HG02642 (cell line): Measurements from ENCODE around the gene OBI1.
"Not testable (repeated sequence)": the region's sequence is repeated elsewhere in the genome, so short reads cannot be mapped to it uniquely, and the experiment has no call there.

ENCODE experiments used
- ATAC-seq: cut with Tn5 transposase; IDR thresholded peaks from one replicate; pipeline ENCODE4 v1.9.1; 2021; ENCODE audit warnings: mild to moderate bottlenecking; ENCODE audit not compliant: unreplicated experiment, poor library complexity

OBI1 gene

DNA sequence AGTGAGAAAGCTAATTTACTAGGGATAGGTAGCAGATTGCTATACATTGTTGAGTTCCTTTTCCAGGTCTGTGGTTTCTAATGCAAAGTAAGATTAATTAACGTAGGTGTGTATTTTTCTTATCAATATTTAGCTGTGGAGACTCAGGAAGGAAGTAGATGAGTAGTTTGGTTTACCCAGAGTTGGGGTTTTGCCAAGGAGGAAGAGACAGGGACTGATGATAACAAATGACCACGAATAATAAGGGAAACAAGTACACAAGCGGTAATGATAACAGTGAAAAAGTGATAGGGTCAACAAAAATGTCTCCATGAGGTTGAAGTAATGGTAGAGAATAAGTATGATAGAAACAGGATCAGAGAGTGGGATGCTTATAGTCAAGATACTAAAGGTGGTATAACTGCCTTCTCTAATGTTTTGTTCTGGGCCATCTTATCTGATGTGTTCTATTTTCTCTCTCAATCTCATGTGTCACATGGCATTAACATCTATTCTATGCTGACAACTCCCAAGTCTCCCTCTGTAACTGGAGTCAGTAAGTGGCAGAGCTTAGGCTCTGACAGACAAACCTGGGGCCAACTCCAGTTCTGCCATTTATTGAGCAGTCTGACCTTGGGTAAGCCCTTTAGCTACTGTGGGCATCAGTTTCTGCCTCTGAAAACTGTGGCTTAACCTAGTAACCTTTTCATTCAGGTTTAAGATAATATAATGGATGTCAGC lies 8.8 kb downstream of the OBI1 start:
- ATAC-seq = no peak

GRCh38 chr13:78647109-78647678 lies 11.8 kb downstream of the OBI1 start:
- not testable (repeated sequence) for ATAC-seq

- ATAC-seq = peak; percentile 66
These were observed 20.7 kb downstream of the OBI1 start for GRCh38 chr13:78638216-78638615.

GRCh38 chr13:78636495-78636894 lies 22.5 kb downstream of the OBI1 start:
- no peak for ATAC-seq

- no peak for ATAC-seq
These were observed 26.0 kb downstream of the OBI1 start for GRCh38 chr13:78632996-78633395.

DNA sequence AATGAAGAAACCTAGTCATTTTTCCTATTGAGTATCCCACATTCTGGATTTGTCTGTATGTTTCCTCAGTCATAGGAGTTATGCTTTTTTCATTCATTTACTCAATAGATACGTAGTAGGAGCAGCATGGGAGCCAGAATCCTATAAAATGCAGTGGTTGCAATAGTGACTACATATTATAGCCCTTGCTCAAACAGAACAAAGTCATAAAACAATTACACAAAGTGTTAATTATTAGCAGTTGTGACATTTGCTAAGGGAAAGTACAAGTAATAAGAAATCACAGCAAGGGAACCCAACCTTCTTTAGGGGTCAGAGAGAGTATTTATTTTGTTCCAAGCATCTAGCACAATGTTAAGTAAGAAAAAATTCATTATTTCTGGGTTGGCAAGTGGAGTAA lies 27.9 kb downstream of the OBI1 start:
- no peak for ATAC-seq

DNA sequence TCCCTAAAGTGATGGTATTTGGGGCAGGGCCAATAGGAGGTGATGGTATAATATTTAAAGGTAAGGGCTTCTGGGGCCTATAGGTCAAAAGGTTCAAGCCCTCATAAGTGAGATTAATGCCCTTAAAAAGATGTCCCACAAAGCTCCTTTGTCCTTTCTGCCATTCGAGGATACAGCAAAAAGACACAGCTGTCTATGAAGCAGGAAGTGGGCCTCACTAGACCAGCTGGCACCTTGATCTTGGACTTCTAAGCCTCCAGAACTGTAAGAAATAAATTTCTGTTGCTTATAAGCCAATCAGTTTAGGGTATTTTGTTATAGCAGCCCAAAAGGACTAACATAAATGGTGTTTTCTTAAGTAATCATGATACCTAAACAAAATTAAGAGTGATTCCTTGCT lies 28.4 kb downstream of the OBI1 start:
- ATAC-seq = no peak

- no peak for ATAC-seq
These were observed 33.6 kb downstream of the OBI1 start for GRCh38 chr13:78625384-78625783.

DNA sequence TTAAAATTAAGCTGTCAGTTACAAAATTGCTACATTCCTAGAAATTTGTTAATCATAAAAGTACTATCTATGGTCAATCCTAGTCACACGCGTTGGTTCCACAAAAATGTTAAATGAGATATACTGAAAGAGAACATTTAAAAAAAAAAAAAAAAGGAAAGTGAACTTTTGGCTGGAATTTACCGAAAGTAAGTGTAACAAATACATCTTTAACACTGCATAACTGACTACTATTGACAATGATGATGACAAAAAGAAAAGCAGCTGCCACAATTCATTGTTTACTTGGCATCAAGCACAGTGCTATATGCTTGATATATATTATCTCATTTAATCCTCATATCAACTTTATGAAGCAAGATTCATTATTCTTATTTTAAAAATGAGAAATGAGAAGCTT lies 35.8 kb downstream of the OBI1 start:
- no peak for ATAC-seq

GRCh38 chr13:78620936-78621470 lies 38.0 kb downstream of the OBI1 start:
- ATAC-seq = no peak

- no peak for ATAC-seq
These were observed 40.5 kb downstream of the OBI1 start for GRCh38 chr13:78618411-78618810.

DNA sequence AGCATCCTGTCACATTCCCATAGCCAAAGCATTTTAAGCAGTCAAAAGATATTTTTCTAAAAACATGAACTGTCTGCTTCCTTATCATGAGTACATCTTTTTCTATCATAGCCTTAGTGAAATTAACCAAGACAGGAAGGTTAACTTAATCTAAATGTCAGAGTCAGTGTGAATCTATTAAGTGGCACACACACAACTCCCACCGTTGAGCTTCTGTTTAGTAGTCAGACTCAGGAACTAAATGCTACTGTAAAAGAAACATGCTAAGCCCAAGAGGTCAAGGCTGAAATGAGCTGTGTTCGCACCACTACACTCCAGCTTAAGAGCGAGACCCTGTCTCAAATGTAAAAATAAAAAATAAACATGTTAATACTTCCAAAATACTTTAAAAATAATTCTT lies 47.9 kb downstream of the OBI1 start:
- no peak for ATAC-seq

DNA sequence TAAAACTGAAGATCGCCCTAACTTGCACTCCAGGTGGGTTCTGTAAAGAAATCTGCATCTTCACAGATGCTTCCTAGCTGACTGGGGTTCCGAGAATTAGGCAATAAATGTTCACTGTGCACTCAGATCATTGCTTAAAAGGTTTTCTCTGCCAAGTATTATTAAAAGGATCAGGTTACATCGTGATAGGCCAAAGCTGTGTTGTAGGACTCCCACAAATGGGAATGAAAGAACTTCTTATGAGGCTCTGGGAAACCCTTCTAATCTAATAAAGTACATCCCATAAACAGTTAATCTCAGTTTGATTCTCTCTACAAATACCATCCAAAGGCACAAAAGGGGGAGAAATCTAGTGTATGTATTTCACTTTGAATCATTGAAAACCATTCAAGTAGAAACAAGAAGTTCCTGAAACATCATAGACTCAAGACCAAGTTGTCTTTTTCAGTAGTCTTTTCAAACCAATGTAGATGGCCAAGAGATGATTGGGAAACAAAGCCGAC lies 48.5 kb downstream of the OBI1 start:
- ATAC-seq = no peak

GRCh38 chr13:78609464-78610205 lies 49.3 kb downstream of the OBI1 start:
- peak; percentile 35 for ATAC-seq

- peak; percentile 12 for ATAC-seq
These were observed 50.1 kb downstream of the OBI1 start for GRCh38 chr13:78608688-78609463.

- ATAC-seq = no peak
These were observed 50.7 kb downstream of the OBI1 start for GRCh38 chr13:78608252-78608687.

DNA sequence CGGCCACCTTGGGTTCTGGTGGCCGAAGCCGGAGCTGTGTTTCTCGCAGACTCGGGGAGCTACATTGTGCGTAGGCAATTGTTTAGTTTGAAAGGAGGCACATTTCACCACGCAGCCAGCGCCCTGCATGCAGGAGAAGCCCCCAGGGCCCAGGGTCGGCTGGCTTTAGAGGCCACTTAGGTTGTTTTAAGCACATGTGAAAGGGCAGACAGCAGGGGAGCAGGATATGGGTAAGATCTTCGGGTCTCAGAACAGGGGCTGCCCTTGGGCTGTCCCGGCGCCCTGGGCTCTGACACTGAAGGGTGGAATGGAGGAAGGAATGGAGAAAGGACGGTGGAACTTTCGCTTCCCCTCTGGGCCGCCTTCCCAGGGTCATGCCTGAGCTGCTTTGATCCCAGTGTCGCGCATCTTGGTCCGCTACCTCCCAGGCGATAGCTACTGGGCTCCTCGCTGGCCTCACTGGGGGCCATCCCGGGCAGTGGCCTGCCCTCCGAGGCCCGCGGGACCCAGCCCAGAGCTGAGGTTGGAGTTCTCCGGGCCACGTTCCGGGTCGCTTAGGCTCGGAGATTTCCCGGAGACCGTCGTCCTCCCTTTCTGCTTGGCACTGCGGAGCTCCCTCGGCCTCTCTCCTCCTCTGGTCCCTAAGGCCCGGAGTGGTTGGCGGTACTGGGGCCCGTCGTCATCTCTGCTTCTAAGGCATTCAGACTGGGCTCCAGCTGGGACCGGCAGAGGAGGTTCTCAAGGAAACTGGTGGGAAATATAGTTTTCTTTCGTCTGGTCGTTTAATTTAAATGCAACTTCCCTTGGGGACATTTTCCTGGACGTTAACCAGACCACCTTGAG lies 51.3 kb downstream of the OBI1 start:
- ATAC-seq = no peak

DNA sequence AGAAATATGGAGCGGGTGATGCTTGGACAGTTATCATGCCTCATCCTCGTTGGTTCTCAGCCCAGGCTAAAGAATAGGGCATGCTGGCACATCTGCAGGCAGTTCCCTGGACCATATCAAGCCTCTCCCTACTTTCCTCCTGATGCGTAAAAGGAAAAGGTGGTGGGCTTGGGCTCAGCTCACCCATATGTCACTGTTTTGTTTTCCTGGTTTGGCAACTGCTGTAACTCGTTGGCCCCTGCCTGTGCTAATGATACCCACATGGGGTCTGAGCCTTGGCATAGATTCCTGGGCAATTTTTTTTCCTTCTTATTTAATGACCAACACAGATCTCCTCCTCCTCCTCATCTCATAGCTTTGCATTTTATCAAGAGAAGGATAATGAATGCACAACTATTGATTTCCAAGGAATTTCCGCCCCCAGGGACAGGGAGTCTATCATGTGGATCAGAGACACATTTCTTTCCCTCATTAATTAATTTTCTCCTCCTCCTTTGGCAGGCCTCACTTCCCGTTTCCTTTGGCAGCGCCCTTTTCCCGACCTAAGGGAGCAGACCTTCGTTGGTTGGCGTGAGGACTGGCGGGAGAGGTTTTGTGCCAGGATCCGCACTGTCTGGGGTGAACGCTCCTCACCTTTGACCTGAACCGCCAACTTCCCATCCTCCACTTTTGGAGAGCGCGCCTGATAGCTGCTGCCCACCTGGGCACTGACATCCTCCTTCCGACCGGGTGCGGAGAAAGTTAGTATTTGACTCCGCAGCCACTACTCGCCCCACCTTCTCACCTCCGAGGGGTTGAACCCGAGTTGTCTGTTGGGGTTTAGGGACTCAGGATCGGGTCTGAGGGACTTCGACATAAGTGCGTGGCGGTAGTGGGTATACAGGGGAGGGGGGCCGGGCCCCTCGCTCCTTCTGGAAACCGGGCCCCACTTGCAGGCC lies 52.2 kb downstream of the OBI1 start:
- ATAC-seq = no peak
